Iris pigment epithelial cell (primary cell): ENCODE data around the gene TFG.

Experiments used
- DNase-seq: peaks from one replicate; pipeline ENCODE4 v3.0.0-alpha.2; 2011; ENCODE audit warnings: low read depth

TFG gene

DNA sequence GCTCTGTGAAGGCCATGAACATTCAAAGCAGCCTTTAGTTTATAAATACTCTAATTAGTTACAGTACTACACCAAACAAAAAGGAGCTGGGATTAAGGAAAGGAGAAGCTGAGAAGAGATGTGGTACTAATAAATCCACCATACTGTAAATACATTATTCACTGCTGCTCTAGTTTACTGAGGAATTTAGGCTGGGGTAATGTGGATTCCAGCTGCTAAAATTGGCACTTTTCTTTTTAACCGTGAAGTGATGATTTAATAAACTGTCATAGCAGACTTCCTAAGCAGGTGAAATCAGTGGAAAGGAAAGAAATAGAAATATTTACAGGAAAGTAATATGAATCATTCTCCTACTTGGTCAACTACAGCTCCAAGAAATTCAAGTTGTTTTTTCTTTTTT, 88.7 kb downstream of the TFG start:
- no peak for DNase-seq
